CD4-positive, alpha-beta T cell treated with Interleukin-1 beta for 1 hour (primary cell): ENCODE measurements around the gene ANO8.
"Not testable (repeated sequence)": the region's sequence is repeated elsewhere in the genome, so short reads cannot be mapped to it uniquely, and the experiment has no call there.

ENCODE experiments used
- DNase-seq, 2 donors: peaks; one replicate each; pipeline ENCODE4 v3.0.0-alpha.2; 2020 to 2022

ANO8 gene

DNA sequence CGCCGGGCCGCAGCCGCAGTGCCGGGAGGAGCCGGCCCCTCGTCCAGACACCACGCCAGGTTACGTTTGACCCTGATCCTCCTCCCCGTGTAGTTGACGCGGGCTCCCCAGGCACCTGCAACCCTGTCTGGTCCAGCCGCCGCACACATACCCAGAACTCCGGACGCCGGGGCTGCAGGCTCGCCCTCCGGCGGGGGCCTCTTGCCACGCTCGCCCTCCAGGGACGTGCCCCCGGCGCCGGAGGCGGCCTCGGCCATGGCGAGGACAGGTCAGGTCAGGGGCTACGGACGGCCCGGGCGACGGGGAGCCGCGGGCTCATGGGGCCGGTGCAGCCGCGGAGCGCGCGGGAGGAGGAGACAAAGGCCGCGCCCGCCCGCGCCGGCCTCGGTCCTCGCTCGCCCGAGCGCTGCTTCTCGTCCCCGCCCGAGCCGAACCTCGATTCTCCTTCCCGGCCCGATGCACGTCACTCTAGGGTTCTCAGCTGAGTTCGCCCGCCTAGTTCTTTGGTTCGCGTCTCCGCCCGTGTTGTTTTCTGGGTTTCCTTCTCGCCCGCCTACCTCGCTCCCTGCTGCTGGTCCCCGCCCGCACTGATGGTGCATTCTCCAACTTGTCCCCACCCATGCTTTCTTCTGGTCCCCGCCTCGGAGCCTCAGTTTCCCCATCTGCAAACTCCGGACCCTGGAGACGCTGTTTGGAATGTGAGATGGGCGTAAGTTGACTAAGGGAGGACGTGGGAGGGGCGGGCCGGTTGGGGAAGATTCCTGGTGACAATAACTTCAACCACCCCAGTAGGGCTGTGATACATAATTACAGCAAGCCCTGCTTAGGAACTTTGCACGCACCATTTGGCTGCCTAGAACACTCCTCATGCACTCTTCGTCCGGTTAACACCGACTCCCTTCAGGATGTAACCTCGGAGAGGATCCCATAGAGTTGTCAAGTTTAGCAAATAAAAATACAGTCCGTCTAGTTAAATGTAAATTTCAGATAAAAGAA, at the start of gene ANO8:
ANO8 (minus strand) TSS at position 442 of the 996 bp plus-strand sequence; CDS start at position 257, 185 bp downstream.
- peak; percentile 95 to 98 for DNase-seq

- no peak for DNase-seq
These were observed 45.9 kb upstream of the ANO8 start for GRCh38 chr19:17380426-17381138.

DNA sequence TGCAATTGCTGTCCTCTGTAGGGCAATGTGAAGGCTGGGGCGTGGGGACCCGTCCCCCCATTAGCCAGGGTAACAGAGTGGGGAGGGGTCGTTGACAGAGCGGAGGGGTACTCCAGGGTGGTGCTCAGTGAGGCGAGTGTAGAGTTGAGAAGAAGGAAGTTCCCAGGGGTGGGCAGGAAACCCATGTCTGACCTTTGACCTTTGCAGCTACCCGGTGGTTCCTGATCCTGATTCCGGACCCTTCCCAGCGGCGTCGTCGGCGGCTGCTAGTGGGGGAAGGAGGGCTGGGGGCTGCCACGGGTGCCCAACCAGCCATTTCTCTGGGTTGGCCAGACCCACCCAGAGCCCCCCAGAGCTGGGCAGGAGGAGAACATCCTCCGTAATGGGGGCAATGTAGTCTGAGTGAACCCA, 44.6 kb upstream of the ANO8 start:
- DNase-seq = no peak

- DNase-seq = no peak
These were observed 43.6 kb upstream of the ANO8 start for GRCh38 chr19:17378271-17378670.

GRCh38 chr19:17376935-17377600, 42.4 kb upstream of the ANO8 start, which contains the start of gene PLVAP:
Gene PLVAP (minus strand): TSS chr19:17377342. CDS start chr19:17377288, 54 bp downstream.
- no peak for DNase-seq

DNA sequence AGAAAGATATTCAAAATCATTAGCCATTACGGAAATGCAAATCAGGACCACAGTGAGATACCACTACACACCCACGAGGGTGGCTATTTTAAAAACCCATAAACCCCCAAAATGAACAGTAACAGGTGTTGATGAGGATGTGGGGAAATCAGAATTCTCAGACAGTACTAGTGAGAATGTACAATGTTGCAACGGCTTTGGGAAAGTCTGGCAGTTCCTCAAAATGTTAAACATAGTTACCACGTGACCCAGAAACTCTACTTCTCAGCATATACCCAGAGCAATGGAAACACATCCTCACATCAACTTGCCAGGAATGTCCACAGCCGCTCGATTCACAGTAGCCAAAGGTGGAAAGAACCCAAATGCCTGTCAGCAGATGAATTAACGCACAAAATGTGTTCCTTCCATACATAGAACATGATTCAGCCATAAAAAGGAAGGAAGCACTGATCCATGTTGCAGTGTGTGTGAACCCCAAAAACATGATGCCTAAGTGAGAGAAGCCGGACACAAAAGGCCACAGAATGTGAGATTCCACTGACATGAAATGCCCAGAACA, 35.5 kb upstream of the ANO8 start:
- peak in 1 of 2 donors; percentile 22 for DNase-seq

DNA sequence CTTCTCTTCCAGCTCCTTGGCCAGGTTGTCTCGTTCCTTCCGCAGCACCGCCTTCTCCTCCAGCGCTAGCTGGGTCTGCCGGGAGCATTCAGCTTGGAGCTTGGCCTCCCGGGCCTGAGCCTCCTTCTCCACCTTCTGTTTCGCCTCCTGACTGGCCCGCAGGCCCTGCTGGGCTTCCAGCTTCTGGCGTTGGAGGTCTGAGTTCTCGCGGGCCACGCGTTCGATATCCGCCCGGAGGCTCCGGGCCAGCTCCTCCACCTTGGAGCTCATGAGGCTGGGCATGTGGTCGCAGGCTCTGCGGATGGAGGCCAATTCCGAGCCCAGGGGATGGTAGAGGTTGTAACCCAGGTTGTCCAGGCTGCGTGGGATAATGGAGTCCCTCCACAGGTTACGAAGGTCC, 30.7 kb upstream of the ANO8 start:
- DNase-seq = no peak

DNA sequence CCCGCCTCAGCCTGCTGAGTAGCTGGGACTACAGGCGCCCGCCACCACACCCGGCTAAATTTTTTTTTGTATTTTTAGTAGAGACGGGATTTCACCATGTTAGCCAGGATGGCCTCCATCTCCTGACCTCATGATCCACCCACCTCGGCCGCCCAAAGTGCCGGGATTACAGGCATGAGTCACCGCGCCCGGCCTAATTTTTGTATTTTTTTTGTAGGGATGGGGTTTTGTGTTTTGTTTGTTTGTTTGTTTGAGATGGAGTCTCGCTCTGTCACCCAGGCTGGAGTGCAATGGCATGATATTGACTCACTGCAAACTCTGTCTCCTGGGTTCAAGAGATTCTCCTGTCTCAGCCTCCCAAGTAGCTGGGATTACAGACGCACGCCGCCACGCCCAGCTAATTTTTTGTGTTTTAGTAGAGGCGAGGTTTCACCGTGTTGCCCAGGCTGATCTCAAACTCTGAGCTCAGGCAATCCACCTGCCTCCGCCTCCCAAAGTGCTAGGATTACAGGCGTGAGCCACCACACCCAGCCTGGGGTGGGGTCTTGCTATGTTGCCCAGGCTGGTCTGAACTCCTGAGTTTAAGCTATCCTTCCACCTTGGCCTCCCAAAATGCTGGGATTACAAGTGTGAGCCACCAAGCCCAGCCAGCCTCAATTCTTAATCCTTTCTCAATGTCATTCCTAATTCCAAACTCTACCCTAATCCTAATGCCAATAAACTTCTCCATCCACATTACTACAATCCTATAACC, 29.4 kb upstream of the ANO8 start:
- not testable (repeated sequence) for DNase-seq

DNA sequence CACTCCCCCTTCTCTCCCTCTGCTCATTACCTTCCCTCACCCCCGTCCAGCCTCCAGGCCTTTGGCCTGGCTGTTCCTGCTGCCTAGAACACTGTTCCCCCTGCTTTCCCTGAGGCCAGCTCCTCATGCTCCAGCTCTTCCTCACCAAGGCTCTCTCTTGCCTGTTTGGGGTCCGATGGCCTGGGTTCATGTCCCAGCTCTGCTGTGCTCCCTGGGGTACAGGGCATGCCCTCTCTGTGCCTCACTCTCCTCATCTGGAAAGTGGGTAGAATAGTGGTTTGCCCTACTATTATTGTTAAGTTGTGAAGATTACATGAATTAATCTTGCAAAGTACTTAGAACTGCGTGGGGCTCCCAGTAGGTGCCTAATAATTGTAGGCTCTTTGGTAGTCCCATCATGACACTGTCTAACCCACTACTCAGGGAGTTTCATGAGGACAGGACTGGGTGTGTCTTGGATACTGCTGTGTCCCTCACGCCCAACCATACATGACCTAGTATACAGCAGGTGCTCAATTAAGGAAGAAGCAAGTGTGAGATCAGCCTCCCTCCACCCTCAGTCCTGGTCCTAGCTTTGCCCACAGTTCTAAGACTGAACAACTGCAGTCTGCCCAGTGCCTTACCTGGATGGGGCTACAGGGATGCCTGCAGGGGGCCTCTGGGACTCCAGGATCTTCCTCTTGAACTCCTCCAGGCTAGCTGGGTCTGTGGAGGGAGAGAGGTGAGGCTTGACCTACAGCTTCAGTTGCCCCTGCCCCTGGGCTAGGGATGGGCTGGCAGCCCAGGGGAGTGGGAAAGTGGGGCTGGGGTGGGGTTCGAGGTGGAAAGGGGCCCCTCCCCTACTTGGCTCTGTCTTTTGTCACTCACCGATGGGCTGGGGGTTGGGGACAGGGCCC, 25.5 kb upstream of the ANO8 start:
- no peak for DNase-seq

- no peak for DNase-seq
These were observed 23.7 kb upstream of the ANO8 start for GRCh38 chr19:17358395-17358794.

GRCh38 chr19:17357724-17358123, 23.1 kb upstream of the ANO8 start:
- no peak for DNase-seq

DNA sequence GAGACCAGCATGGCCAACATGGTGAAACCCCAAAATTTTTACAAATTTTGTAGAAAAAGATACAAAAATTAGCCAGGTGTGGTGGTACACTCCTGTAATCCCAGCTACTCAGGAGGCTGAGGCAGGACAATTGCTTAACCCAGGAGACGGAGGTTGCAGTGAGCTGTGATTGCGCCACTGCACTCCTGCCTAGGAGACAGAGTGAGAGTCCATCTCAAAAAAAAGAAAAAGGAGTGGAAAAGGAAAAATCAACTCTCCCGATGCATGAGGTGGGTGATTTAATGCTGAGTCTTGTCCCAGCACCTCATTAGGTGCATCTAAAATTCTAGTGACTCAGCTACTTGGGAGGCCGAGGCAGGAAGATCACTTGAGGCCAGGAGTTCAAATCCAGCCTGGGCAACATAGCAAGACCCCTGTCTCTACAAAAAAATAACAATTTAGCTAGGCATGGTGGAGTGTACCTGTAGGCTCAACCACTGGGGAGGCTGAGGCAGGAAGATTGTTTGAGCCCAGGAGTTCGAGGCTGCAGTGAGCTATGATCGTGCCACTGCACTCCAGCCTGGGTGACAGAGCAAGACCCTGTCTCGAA, 22.5 kb upstream of the ANO8 start:
- no peak for DNase-seq

GRCh38 chr19:17353386-17353785, 18.7 kb upstream of the ANO8 start:
- no peak for DNase-seq

- no peak for DNase-seq
These were observed 18.1 kb upstream of the ANO8 start for GRCh38 chr19:17352608-17353280.

GRCh38 chr19:17351815-17352435, 17.3 kb upstream of the ANO8 start:
- no peak for DNase-seq

DNA sequence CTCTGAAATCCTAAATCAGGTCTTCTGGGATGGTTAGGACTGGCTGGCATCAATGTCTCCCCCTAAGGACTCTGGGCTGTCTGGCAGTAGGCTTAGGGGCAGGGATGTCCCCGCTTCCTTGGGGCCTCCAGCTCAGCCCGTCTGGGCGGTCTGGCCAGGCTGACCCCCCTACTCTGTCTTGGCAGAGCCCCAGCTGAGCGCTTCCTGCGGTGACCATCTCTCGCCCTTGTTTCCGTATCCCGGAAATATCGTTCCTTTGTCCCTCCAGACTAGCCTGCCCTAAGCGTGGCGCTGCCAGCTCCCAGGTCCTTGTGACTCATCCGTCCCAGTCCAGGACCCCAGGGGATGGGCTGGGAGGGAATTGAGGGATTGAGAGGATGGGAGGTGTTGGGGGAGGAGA, 14.0 kb upstream of the ANO8 start:
- no peak for DNase-seq

- no peak for DNase-seq
These were observed 13.2 kb upstream of the ANO8 start for GRCh38 chr19:17347877-17348276.

- DNase-seq = no peak
These were observed 12.7 kb upstream of the ANO8 start for GRCh38 chr19:17347361-17347760.

GRCh38 chr19:17346109-17346671, 11.5 kb upstream of the ANO8 start:
- DNase-seq = peak; percentile 75 to 77
